NCI-H187 (cell line): Measurements from ENCODE around the gene FAM236D.
"Not testable (repeated sequence)": the region's sequence is repeated elsewhere in the genome, so short reads cannot be mapped to it uniquely, and the experiment has no call there.

Experiments used
- DNase-seq, 2 experiments: peaks; one replicate each; lab custom pipeline; 2025; lab: John Stamatoyannopoulos, UW

The FAM236D gene

DNA sequence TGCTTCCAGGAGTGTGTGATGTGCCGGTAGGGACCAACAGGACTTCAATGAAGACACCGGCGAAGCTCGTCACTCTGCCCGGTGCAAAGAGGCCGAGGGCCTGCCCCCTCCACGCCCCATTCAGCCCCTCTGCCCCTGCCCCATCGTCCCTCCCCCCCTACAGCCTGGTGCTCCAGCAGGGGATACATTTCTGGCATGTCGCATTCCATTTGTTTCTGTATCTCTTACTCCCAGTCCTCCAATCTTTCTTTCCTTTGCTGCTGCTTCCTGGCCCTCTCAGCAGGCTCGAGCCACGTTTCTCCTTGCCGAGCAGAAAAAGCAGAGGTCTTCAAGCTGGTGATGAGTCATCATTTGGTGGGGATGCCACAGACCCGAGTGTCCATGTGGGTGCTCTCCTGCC lies at the start of gene FAM236D:
Gene FAM236D, minus strand, starts transcription at position 101 of the 400 bp plus-strand sequence. Its CDS starts 100 bp downstream, at position 1.
- DNase-seq: not testable (repeated sequence)

DNA sequence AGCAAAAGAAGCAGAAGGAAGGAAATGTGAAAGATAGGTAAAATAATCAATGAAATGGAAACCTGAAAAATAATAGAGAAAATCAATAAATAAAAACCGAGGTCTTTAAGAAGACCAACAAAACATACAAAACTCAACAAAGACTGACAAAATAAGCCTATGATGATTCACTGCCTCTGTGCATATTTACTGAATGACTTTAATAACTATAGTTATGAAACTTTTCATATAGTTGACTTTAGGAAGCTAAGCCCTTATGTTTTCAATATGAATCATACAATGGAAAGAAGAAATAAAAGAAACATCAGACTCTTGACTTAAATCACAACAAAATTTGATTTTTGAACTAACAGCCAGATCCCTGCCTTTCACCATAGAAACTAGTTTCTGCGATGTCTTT lies 29.5 kb upstream of the FAM236D start:
- DNase-seq: not testable (repeated sequence)

DNA sequence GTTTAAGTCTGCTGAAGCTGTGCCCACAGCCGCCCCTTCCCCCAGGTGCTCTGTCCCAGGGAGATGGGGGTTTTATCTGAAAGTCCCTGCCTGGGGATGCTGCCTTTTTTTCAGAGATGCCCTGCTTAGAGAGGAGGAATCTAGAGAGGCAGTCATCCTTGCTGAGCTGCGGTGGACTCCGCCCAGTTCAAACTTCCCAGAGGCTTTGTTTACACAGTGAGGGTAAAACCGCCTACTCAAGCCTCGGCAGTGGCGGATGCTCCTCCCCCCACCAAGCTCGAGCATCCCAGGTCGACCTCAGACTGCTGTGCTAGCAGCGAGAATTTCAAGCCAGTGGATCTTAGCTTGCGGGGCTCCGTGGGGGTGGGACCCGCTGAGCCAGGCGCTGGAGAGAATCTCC lies 22.7 kb upstream of the FAM236D start:
- DNase-seq: not testable (repeated sequence)

DNA sequence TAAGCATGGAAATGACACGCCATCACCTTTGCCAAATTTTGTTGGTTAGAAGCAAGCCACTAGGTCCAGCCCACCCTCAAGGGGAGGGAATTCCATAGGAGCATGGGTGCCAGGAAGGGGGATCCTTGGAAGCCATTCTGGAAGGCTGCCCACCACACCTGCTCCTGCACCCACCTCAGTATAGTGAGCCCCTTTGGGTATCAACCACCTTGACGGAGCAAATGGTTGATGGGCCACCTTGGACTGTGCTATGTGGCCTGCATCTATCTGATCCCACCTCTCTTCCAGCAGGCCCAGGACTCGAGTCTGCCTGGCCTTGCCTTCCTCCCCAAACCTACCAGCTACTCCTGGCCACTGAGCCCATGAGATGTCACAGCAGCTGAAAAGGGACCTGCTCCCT lies 17.6 kb downstream of the FAM236D start:
- not testable (repeated sequence) for DNase-seq

DNA sequence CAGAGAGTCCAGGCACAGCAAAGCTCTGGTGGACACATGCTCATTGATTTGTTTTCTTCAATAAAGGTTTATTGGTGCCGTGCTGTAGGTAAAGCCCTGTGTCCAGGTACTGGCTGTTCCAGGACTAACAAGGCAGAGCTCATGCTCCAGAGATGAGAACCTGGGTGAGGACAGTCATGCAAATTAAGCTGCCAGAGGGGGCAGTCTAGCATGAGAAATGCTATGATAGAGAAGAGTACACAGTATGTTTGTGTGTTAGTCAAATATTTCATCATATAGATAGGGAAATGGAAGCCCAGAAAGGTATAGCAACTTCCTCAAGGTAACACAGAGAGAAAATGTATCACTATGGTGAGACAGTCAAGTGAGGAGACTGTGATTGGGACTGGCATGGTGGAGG lies 19.9 kb downstream of the FAM236D start:
- DNase-seq: not testable (repeated sequence)

DNA sequence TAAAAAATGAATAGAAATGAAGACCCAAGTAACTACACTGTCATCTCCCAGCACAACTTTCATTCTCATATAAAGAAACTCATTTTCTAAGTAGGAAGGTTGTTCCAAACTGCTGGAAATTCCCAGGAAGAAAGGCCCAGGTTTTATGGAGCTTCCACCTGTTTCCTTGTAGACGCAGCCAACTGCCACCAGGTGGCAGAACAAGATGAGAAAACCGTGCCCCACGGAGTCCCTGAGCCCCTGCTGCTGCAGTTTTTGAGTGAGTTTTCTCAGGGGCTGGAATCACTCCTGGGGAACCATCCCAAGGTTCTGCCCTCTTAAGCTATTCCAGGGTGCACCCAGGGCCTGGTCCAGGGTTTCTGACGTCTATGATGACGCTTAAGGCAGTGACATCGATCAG lies 24.0 kb downstream of the FAM236D start:
- not testable (repeated sequence) for DNase-seq

DNA sequence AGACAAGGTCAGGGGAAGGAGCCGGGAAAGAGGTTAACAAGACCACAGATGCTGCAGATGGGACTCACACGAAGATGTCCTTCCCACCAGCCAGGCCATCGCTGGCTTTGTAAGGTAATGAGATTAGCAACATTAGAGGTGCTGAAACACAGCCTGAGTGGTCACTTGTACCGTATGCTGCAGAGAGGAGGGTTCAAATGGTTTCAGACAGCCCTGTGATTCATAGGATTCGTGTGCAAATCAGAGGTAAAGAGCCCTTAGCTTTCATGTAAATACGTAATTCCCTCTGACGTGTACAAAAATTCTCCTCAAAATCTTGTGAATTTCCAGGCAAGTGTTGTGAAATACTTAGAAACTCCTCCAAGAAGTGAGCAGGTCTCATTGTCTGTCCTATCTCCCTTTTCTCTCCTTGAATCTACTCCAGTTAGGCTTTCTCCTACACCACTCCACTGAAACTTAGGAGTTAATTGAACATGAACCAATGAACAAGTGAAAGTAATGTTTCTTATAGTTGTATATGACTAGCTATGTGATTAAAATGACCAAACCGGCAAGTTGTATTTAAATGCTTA lies 24.6 kb downstream of the FAM236D start:
- not testable (repeated sequence) for DNase-seq

DNA sequence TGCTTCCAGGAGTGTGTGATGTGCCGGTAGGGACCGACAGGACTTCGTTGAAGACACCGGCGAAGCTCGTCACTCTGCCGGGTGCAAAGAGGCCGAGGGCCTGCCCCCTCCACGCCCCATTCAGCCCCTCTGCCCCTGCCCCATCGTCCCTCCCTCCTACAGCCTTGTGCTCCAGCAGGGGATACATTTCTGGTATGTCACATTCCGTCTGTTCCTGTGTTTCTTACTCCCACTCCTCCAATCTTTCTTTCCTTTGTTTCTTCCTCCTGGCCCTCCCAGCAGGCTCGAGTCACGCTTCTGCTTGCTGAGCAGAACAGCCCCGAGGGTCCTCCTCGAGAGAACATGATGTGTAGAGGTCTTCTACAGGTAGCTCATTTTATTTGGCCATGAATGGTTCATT lies 25.4 kb downstream of the FAM236D start, which contains the start of gene FAM236B:
Gene FAM236B, minus strand, starts transcription at position 101 of the 400 bp plus-strand sequence. Its CDS starts 100 bp downstream, at position 1.
- not testable (repeated sequence) for DNase-seq

DNA sequence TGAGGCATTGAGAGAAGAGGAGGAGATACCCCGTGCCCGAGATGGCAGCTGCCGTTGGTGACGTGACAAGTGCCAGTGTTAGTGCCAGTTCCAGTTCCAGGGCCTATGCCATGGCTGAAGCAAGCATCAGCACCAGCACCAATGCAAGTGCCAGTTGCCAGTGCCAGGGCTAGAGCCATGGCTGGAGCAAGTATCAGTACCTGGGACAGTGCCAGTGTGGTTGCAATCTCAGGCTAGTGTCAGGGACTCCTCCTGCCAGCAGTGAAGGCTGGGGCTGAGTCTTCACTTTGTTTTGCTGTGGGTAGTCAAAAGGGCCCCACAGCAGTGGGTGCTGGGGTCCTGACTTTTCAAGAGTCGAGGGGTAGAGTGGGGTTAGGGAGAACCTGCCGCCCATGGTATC lies 29.9 kb downstream of the FAM236D start:
- DNase-seq: not testable (repeated sequence)

DNA sequence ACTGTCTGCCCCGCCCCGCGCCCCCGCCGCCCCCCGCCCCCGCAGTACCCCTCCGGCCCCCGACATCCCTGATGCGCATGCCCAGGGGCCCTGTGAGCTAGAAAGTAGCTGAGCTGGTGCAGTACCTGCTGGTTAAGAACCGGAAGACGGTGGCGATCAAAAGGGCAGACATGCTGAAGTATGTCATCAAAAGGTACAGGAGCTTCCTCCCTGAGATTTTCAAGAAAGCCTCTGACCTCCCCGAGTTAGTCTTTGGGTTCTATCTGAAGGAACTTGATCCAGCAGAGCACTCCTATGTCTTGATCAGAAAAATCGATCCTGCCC lies 30.6 kb downstream of the FAM236D start:
- not testable (repeated sequence) for DNase-seq

DNA sequence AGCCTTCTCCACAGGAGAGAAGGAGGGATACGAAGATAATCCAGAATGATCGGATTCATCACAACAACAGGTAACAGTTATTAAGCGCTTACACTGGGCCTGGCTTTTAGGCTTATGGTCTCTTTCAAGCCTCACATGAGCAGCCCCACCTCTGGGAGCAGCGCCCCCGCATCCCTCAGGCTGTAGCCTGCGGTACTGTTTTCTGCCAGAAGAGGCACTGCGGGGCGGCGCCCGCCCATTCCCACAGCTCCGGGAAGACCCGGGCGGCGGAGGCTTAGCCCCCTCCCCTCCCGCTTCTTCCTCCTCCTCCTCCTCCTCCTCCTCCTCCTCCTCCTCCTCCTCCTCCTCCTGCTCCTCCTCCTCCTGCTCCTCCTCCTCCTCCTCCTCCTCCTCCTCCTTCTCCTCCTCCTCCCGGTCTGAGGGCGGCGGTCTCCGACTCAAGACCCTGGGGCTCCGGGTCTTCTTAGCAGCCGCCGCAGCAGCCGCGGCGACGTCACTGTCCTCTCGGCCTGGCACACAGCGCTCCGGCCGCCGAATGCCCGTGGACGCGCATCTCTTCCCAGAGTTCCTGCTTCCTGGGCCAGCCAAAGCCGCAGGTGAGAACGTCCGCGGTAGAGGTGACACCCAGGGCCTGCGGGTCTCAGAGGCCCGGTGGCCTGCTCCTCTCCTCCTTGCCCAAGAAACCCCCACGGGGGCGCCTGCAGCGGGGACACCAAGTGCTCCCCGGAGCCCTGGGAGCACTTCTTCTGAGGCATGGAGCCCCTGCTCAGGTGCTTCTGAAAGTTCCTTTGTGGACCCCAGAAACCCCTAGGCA lies 31.1 kb downstream of the FAM236D start, which contains the start of gene DMRTC1B:
Gene DMRTC1B, plus strand, starts transcription at position 238 of the 814 bp plus-strand sequence. CDS start 68,246 bp downstream, outside the sequence.
- DNase-seq: not testable (repeated sequence)

DNA sequence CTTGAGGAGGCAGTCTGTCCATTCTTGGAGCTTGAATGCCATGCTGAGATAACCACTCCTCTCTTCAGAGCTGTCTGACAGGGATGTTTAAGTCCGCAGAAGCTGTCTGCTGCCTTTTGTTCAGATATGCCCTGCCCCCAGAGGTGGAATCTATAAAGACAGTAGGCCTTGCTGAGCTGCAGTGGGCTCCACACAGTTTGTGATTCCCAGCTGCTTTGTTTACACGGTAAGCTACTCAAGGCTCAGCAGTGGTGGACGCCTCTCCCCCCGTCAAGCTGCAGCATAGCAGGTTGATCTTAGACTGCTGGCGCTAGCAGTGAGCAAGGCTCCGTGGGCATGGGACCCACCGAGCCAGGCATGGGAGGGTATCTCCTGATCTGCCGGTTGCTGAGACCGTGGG lies 47.6 kb downstream of the FAM236D start:
- not testable (repeated sequence) for DNase-seq
